CD4-positive, CD25-positive, alpha-beta regulatory T cell (primary cell): ENCODE measurements around the gene CLTCL1. TPM values are rescaled to one million over a fixed set of nuclear protein-coding genes. Genes with fewer than 3 reads are reported as not detected.
"Not testable (repeated sequence)": the region's sequence is repeated elsewhere in the genome, so short reads cannot be mapped to it uniquely, and the experiment has no call there.

ENCODE experiments used
- ATAC-seq, 2 donors: fragments of 150-1000 bp; cut with Tn5 transposase; one replicate each; pipeline ENCODE4 v1.10.0; 2021; ENCODE audit warnings: low read depth in 2 of 2, moderate number of reproducible peaks in 2 of 2, moderate library complexity in 1 of 2
- DNase-seq, 3 donors: peaks; one replicate each; pipeline versions ENCODE4 v3.0.0 to v3.0.0-alpha.2; 2012 to 2022; ENCODE audit warnings: mixed read lengths in 1 of 3
- H3K27ac ChIP-seq: one replicate; pipeline ENCODE4 v1.7.0; 2013; ENCODE audit warnings: mild to moderate bottlenecking, low read length; ENCODE audit not compliant: insufficient read depth, poor library complexity, severe bottlenecking
- H3K27me3 ChIP-seq: one replicate; pipeline ENCODE4 v1.7.0; 2013; ENCODE audit warnings: low read length; ENCODE audit not compliant: control insufficient read depth, insufficient read depth
- H3K36me3 ChIP-seq: one replicate; pipeline ENCODE4 v1.7.0; 2013; ENCODE audit warnings: mild to moderate bottlenecking, low read length, moderate library complexity; ENCODE audit not compliant: control insufficient read depth, insufficient read depth
- H3K4me1 ChIP-seq: 2 replicates; pipeline ENCODE4 v1.7.0; 2013; ENCODE audit warnings: mild to moderate bottlenecking, low read length; ENCODE audit not compliant: insufficient read depth, control insufficient read depth, poor library complexity, severe bottlenecking
- H3K4me3 ChIP-seq: one replicate; pipeline ENCODE4 v1.7.0; 2013; ENCODE audit warnings: low read depth, mild to moderate bottlenecking, low read length, moderate library complexity
- H3K9me3 ChIP-seq, 2 experiments: 1 replicate in 1 of 2; 2 replicates in 1 of 2; pipeline ENCODE4 v1.7.0; 2013; ENCODE audit warnings: low read length in 2 of 2, mild to moderate bottlenecking in 1 of 2, moderate library complexity in 1 of 2; ENCODE audit not compliant: control insufficient read depth in 2 of 2
- H3K27ac Mint-ChIP-seq, 3 donors: one replicate each; pipeline ENCODE4 v1.8.0; 2020 to 2022; ENCODE audit warnings: mild to moderate bottlenecking in 3 of 3, mixed read lengths in 3 of 3, moderate library complexity in 2 of 3
- H3K27me3 Mint-ChIP-seq: one replicate; pipeline ENCODE4 v1.8.0; 2022; ENCODE audit warnings: mild to moderate bottlenecking, mixed read lengths
- H3K36me3 Mint-ChIP-seq: one replicate; pipeline ENCODE4 v1.8.0; 2020; ENCODE audit warnings: mixed read lengths
- H3K4me1 Mint-ChIP-seq, 4 donors: one replicate each; pipeline ENCODE4 v1.8.0; 2020 to 2022; ENCODE audit warnings: mixed read lengths in 4 of 4, mild to moderate bottlenecking in 1 of 4
- H3K4me3 Mint-ChIP-seq, 4 donors: one replicate each; pipeline ENCODE4 v1.8.0; 2020 to 2022; ENCODE audit warnings: mild to moderate bottlenecking in 4 of 4, mixed read lengths in 4 of 4, moderate library complexity in 3 of 4
- H3K9me3 Mint-ChIP-seq, 7 donors: one replicate each; pipeline ENCODE4 v1.8.0; 2020 to 2022; ENCODE audit warnings: mixed read lengths in 7 of 7, mild to moderate bottlenecking in 3 of 7, moderate library complexity in 2 of 7
- polyA plus RNA-seq, 4 donors: library from polyadenylated mRNA; unstranded; fragments of 300-500 nt; fragmentation: Illumina TruSeq; gene quantifications; one replicate each; pipeline ENCODE4 v1.2.3, GENCODE V29; 2021
- total RNA-seq: library from RNA; stranded (reverse); gene quantifications from one replicate; pipeline ENCODE4 v1.2.3, GENCODE V29; 2022

Gene CLTCL1
- total and polyA plus RNA-seq, 5 donors from 2014 or later: 0.20 to 0.55 (median 0.34) TPM

DNA sequence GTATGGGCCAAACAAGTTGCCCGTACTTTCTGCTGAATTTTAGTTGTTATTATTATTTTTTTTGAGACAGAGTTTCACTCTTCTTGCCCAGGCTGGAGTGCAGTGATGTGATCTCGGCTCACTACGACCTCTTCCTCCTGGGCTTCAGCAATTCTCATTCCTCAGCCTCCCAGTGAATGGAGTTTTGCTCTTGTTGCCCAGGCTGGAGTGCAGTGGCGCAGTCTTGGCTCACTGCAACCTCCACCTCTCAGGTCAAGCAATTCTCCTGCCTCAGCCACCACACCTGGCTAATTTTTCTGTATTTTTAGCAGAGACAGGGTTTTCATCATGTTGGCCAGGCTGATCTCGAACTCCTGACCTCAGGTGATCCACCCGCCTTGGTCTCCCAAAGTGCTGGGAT is 15.0 kb upstream of the CLTCL1 start:
- H3K27ac ChIP-seq, H3K36me3 ChIP-seq, DNase-seq, H3K9me3 ChIP-seq, H3K4me1 ChIP-seq, ATAC-seq, H3K4me1 Mint-ChIP-seq, H3K4me3 Mint-ChIP-seq, H3K4me3 ChIP-seq, H3K27me3 ChIP-seq, H3K27ac Mint-ChIP-seq, H3K36me3 Mint-ChIP-seq, H3K9me3 Mint-ChIP-seq: not testable (repeated sequence)
- H3K27me3 Mint-ChIP-seq: peaks cover 18% of the 10 kb centered on the region

DNA sequence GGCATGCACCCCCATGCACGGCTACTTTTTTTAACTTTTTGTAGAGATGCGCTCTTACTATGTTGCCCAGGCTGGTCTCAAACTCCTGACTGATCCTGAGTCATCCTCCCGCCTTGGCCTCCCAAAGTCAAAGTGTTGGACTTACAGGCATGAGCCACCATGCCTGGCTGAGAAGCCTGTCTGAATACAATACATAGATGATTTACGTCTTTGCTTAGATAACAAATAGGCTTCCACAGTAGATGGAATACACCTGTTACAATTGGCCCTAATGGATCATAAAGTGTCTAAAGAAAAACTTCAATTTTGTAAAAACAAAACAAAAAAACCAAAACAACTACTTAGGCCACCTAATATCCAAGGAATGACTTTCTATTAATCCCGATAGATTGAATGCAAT is 13.0 kb upstream of the CLTCL1 start:
- no peaks in the 10 kb centered on the region for H3K4me1 Mint-ChIP-seq
- peaks cover 22% of the 10 kb centered on the region for H3K27me3 Mint-ChIP-seq
- no peaks in the 10 kb centered on the region for H3K36me3 Mint-ChIP-seq
- H3K4me3 Mint-ChIP-seq: no peak overlapping the region
- H3K9me3 Mint-ChIP-seq: no peaks in the 10 kb centered on the region
- ATAC-seq: no peak
- no peak overlapping the region for H3K27ac Mint-ChIP-seq
- H3K27me3 ChIP-seq: no peaks in the 10 kb centered on the region
- H3K36me3 ChIP-seq: no peaks in the 10 kb centered on the region
- no peak for DNase-seq
- no peaks in the 10 kb centered on the region for H3K4me1 ChIP-seq
- no peak overlapping the region for H3K27ac ChIP-seq
- H3K9me3 ChIP-seq: no peaks in the 10 kb centered on the region
- H3K4me3 ChIP-seq: no peak overlapping the region

DNA sequence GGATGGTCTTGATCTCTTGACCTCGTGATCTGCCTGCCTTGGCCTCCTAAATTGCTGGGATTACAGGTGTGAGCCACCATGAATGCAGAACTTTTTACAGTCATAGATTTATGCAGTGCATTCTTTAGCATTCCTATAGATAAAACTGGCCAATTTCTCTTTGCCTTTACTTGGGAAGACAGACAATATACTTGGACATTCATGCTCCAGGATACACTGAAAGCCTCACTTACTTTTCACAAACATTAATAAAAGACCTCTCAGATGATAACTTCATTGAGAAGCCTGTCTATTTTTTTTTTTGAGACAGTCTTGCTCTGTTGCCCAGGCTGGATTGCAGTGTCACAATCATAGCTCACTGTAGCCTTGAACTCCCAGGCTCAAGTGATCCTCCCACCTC is 12.3 kb upstream of the CLTCL1 start:
- Histone ChIP-seq H3K4me1 (no peaks in the 10 kb centered on the region), H3K4me3 (no peak overlapping the region), H3K36me3 (no peaks in the 10 kb centered on the region), H3K27ac (no peak overlapping the region), H3K9me3 (no peaks in the 10 kb centered on the region), H3K27me3 (no peaks in the 10 kb centered on the region)
- no peaks in the 10 kb centered on the region for H3K36me3 Mint-ChIP-seq
- DNase-seq (no peak), ATAC-seq (no peak)
- no peak overlapping the region for H3K27ac Mint-ChIP-seq
- H3K4me1 Mint-ChIP-seq: no peaks in the 10 kb centered on the region
- no peak overlapping the region for H3K4me3 Mint-ChIP-seq
- H3K9me3 Mint-ChIP-seq: no peaks in the 10 kb centered on the region
- peaks cover 22% of the 10 kb centered on the region for H3K27me3 Mint-ChIP-seq

DNA sequence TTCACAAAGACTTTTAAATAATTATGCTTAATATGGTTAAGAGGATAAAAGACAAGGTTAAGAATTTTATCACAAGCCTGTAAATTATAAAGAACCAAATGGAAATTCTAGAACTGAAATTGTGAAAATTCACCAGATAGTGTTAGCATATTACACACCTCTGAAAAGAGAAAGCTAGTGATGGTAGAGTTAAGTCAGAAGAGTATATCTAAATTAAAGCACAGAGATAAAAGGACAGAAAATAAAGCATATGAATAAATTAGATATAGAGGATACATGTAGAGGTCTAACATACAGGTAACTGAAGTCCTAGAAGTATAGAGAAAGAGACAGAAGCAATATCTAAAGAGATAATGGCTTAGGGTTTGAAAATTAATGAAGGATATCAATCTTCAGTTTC is 4.2 kb upstream of the CLTCL1 start:
- DNase-seq: no peak
- H3K27ac Mint-ChIP-seq: no peak overlapping the region
- H3K9me3 Mint-ChIP-seq: no peaks in the 10 kb centered on the region
- Histone ChIP-seq H3K9me3 (no peaks in the 10 kb centered on the region), H3K36me3 (no peaks in the 10 kb centered on the region), H3K27ac (no peak overlapping the region), H3K4me1 (peaks cover 17% of the 10 kb centered on the region), H3K4me3 (no peak overlapping the region), H3K27me3 (peaks cover 12% of the 10 kb centered on the region)
- ATAC-seq: no peak
- peak overlapping the region in 1 of 4 donors; percentile 33 for H3K4me3 Mint-ChIP-seq
- peaks cover 0 to 15% (median 2%) of the 10 kb centered on the region in 4 donors for H3K4me1 Mint-ChIP-seq
- H3K36me3 Mint-ChIP-seq: no peaks in the 10 kb centered on the region
- H3K27me3 Mint-ChIP-seq: peaks cover 27% of the 10 kb centered on the region

DNA sequence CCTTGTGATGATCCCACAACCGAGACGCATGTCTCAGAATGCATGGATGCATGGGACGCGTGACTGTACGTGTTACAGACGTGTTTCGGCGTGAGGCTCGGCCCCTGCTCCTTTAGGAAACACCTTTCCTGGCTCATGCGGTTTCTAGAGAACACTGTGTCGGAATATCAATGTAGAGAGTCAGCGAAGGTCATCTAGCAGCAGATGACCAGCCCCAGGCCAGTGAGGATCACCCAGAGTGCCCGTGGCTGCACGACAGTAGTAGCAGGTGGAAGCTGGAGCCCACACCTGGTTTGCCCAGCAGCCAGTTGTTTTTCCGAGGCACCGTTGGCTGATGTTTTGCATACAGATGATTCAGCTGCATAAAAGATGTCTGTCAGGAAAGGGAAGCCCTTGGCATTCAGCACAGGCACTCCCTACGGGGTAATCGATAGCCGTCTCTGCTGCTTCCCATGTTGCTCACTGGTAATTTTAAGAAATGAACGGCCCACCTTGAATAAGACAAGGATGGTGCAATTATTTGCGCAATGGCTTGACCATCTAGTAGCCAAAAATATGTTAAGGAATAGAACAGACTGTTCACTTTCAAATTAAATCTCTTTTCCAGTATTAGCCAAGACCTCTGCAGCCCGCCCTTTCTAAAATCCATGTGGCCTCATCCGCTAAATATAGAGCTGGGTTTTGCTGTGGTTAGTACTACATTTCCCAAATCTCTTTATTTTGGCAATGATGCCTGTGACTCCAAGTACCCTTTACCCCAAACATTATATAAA is 1.1 kb upstream of the CLTCL1 start:
- Histone ChIP-seq H3K9me3 (no peaks in the 10 kb centered on the region), H3K4me3 (peak overlapping the region; percentile 86), H3K4me1 (peaks cover 21% of the 10 kb centered on the region), H3K27ac (no peak overlapping the region), H3K36me3 (no peaks in the 10 kb centered on the region), H3K27me3 (peaks cover 35% of the 10 kb centered on the region)
- no peak overlapping the region for H3K27ac Mint-ChIP-seq
- ATAC-seq: no peak
- H3K4me1 Mint-ChIP-seq: peaks cover 5 to 29% (median 7%) of the 10 kb centered on the region in 4 donors
- peak overlapping the region; percentile 88 to 95 (median 92) for H3K4me3 Mint-ChIP-seq
- H3K36me3 Mint-ChIP-seq: no peaks in the 10 kb centered on the region
- peaks cover 43% of the 10 kb centered on the region for H3K27me3 Mint-ChIP-seq
- H3K9me3 Mint-ChIP-seq: peaks cover 0 to 2% (median 0%) of the 10 kb centered on the region in 7 donors
- no peak for DNase-seq

DNA sequence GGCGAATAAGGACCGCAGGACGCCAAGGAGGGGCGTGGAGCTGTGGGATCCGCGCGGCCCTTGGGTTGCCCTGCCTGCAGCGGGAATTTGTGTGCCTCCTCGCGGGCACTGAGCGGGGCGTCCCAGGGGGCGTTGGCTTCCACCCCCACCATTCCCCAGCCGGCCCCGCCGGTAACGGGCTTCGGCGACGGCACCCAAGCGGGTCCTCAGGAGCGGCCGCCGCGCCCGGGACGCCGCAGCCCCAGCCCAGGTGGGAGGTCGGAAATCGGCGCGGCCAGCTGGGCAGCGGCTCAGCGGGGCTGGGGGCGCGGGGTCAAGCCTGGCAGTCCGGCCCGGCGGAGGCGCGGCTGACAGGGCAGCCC is 320 bp downstream of the CLTCL1 start:
- Mint-ChIP-seq H3K27ac (peak overlapping the region in 2 of 3 donors; percentile 63 to 68), H3K4me1 (peaks cover 5 to 29% (median 7%) of the 10 kb centered on the region in 4 donors), H3K9me3 (peaks cover 0 to 2% (median 0%) of the 10 kb centered on the region in 7 donors), H3K4me3 (peak overlapping the region; percentile 76 to 88 (median 86)), H3K27me3 (peaks cover 51% of the 10 kb centered on the region), H3K36me3 (no peaks in the 10 kb centered on the region)
- ATAC-seq (peak; percentile 18 to 25), DNase-seq (peak; percentile 19 to 22 (median 20))
- Histone ChIP-seq H3K4me3 (peak overlapping the region; percentile 26), H3K36me3 (no peaks in the 10 kb centered on the region), H3K27ac (no peak overlapping the region), H3K4me1 (peaks cover 21% of the 10 kb centered on the region), H3K9me3 (no peaks in the 10 kb centered on the region), H3K27me3 (peaks cover 43% of the 10 kb centered on the region)

DNA sequence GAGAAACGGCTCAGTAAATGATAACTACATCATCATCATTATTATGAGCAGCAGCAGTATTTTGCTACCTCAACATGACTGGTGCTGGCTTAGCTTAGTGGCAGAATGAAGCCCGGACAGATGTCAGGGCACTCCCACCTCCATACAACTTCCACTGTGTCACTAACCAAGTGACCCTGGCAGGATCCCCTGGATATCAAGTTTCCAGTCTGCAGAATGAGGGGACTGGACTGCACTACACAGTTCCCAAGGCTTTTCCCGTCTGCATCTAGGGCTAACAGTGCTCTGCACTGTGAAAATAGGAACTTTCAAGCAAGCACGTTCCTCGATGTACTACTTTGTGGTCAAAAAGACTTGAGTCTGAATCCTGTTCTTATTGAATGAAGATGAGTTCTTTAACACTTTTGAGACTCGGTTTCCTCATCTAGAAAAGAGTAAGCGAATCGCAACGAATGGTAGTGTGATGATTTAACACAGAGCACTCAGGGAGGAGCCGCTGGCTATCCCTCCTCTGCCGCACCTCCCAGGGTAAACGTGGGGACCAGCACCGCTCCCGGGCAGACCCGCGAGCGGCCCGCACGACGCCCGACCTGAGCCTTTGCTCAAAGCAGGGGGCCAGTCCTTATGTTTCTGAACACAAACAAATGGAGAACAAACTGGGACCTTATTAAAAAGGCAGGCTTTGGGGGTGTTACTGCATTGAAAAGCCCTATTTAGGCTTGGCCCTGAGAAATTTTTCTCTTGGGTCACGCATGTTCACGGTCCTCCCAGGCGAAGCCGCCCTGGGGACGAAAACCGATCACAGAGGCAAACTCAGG is 910 bp downstream of the CLTCL1 start:
- H3K9me3 ChIP-seq: no peaks in the 10 kb centered on the region
- H3K4me3 ChIP-seq: peak overlapping the region; percentile 30
- Mint-ChIP-seq H3K36me3 (no peaks in the 10 kb centered on the region), H3K27me3 (peaks cover 51% of the 10 kb centered on the region), H3K9me3 (peaks cover 0 to 2% (median 0%) of the 10 kb centered on the region in 7 donors), H3K4me1 (peaks cover 5 to 29% (median 7%) of the 10 kb centered on the region in 4 donors), H3K27ac (peak overlapping the region in 2 of 3 donors; percentile 63 to 68), H3K4me3 (peak overlapping the region; percentile 76 to 88 (median 86))
- ATAC-seq (no peak), DNase-seq (no peak)
- H3K27ac ChIP-seq: no peak overlapping the region
- H3K4me1 ChIP-seq: peaks cover 21% of the 10 kb centered on the region
- H3K27me3 ChIP-seq: peaks cover 43% of the 10 kb centered on the region
- no peaks in the 10 kb centered on the region for H3K36me3 ChIP-seq
